T-helper 17 cell (primary cell): ENCODE measurements around the gene FAM24A. TPM values are rescaled to one million over a fixed set of nuclear protein-coding genes. Genes with fewer than 3 reads are reported as not detected.

Experiments
- ATAC-seq: fragments of 150-1000 bp; cut with Tn5 transposase; 2 replicates; pipeline ENCODE4 v1.10.0; 2021; ENCODE audit warnings: mild to moderate bottlenecking, moderate library complexity
- DNase-seq, 3 donors: peaks; one replicate each; pipeline versions ENCODE4 v3.0.0 to v3.0.0-alpha.2; 2020 to 2021
- H3K9me3 ChIP-seq: one replicate; pipeline ENCODE4 v1.7.0; 2013; ENCODE audit warnings: low read length, mild to moderate bottlenecking; ENCODE audit not compliant: control insufficient read depth, poor library complexity, severe bottlenecking
- H3K27ac Mint-ChIP-seq: one replicate; pipeline ENCODE4 v1.8.0; 2022; ENCODE audit warnings: mild to moderate bottlenecking, moderate library complexity, mixed read lengths
- H3K27me3 Mint-ChIP-seq: one replicate; pipeline ENCODE4 v1.8.0; 2022; ENCODE audit warnings: mixed read lengths
- H3K36me3 Mint-ChIP-seq: one replicate; pipeline ENCODE4 v1.8.0; 2022; ENCODE audit warnings: low read depth, mixed read lengths
- H3K4me1 Mint-ChIP-seq: one replicate; pipeline ENCODE4 v1.8.0; 2022; ENCODE audit warnings: mild to moderate bottlenecking, mixed read lengths
- H3K4me3 Mint-ChIP-seq: one replicate; pipeline ENCODE4 v1.8.0; 2022; ENCODE audit warnings: mild to moderate bottlenecking, moderate library complexity, mixed read lengths
- total RNA-seq, 4 donors: library from RNA in 2 of 4; stranded (reverse) in 2 of 4; gene quantifications; one replicate each; pipeline ENCODE4 v1.2.3 and lab custom pipeline; 2022 to 2026

The FAM24A gene
- total RNA-seq, 2 donors from 2014 or later, result not detected

DNA sequence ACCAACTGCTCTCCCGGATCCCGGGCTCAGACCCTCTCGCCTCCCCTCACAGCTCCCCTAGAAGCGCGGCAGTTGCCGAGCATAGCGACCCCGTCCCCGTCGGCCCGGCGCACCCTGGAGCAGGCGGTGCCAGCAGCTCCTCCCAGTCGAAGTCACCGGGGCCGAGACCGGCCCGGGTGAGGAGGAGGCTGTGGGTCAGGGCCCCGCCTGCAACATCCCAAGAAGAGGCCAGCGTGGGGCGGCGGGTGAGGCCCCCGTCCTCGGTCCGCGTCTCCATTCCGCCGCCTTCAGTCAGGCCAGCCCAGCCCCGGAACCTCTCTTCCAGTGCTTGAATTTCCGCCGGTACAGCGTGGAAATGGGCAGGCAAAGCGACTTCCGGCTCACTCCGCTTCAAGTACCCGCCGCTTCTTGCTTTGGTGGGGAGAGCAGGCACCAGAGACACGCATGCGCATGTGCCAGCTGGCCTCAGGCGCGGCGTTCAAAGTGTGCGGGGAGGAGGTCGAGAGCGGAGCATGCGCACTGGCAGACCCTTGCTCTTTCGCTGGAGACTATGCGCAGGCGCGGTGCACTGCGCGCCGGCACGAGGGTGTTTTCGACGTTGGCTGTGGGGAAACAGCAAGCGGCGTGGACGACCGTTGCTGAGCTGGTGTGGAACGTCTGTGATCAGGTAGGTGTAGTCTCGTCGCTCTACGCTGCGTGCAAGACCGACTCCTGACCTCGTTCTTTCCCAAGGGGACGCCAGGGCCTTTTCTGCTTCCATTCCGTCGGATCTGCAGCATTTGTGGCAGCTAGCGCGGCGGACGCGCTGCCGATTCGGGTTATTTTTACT is 43.7 kb downstream of the FAM24A start, which contains the start of gene C10orf88:
Gene C10orf88 (minus strand): TSS at position 326 of the 829 bp plus-strand sequence. CDS start 49 bp downstream, at position 277.
- peak; percentile 95 to 97 (median 95) for DNase-seq
- ATAC-seq, result peak; percentile 94
- H3K36me3 Mint-ChIP-seq, result peaks cover 2% of the 10 kb centered on the region
- H3K9me3 ChIP-seq, result no peaks in the 10 kb centered on the region
- peak within 1 kb of the TSS; percentile 85 for H3K4me3 Mint-ChIP-seq
- H3K27ac Mint-ChIP-seq, result peak within 1 kb of the TSS; percentile 12
- H3K27me3 Mint-ChIP-seq, result no peaks in the 10 kb centered on the region
- peaks cover 19% of the 10 kb centered on the region for H3K4me1 Mint-ChIP-seq

DNA sequence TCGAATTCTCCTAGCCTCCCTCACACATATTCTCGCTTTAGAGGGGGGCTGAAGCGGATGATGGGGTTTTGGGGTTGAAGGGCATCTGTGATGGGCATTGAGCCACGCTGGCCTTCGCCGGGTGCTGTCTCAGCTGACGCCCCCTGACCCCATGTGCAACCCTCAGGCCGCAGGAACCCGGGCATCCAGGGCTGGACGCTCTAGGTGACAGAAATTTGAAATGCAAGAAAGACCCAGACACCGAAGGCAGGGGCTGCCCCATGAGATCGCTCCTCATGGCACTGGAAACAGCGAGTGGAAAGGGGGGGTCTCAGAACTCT is 44.3 kb downstream of the FAM24A start:
- peaks cover 17% of the 10 kb centered on the region for H3K4me1 Mint-ChIP-seq
- peak overlapping the region; percentile 12 for H3K27ac Mint-ChIP-seq
- H3K4me3 Mint-ChIP-seq, result peak overlapping the region; percentile 85
- no peaks in the 10 kb centered on the region for H3K9me3 ChIP-seq
- no peak for ATAC-seq
- no peaks in the 10 kb centered on the region for H3K27me3 Mint-ChIP-seq
- no peak for DNase-seq
- H3K36me3 Mint-ChIP-seq, result peaks cover 2% of the 10 kb centered on the region

DNA sequence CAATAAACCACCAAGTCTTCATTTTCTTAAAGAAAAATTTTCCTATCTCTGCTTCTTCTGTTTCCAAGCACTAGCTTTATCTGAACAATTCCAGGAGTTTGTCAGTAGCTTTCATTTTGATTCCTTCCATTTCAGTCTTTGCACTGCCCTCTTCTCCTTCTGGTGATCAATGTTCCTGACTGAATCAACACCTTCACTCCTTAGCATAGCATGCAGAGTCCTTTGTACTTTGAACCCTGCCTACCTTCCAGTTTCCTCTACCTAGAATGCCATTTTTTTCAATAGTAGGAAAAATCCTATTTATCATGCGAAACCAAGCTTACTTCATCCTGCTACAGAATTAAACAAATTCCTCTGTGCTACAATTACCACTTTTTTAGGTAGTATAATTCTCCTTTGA is 45.5 kb downstream of the FAM24A start:
- H3K4me3 Mint-ChIP-seq, result no peak overlapping the region

GRCh38 chr10:122957474-122957873 is 47.1 kb downstream of the FAM24A start:
- Mint-ChIP-seq H3K36me3 (peaks cover 2% of the 10 kb centered on the region), H3K27me3 (peaks cover 6% of the 10 kb centered on the region), H3K4me3 (no peak overlapping the region), H3K27ac (no peak overlapping the region), H3K4me1 (peaks cover 13% of the 10 kb centered on the region)
- no peaks in the 10 kb centered on the region for H3K9me3 ChIP-seq
- ATAC-seq (no peak), DNase-seq (no peak)

More for the DNA sequence above, 45.5 kb downstream of the FAM24A start:
- DNase-seq, result no peak
- Mint-ChIP-seq H3K36me3 (peaks cover 2% of the 10 kb centered on the region), H3K4me1 (peaks cover 14% of the 10 kb centered on the region), H3K27ac (no peak overlapping the region), H3K27me3 (no peaks in the 10 kb centered on the region)
- no peaks in the 10 kb centered on the region for H3K9me3 ChIP-seq
- no peak for ATAC-seq

DNA sequence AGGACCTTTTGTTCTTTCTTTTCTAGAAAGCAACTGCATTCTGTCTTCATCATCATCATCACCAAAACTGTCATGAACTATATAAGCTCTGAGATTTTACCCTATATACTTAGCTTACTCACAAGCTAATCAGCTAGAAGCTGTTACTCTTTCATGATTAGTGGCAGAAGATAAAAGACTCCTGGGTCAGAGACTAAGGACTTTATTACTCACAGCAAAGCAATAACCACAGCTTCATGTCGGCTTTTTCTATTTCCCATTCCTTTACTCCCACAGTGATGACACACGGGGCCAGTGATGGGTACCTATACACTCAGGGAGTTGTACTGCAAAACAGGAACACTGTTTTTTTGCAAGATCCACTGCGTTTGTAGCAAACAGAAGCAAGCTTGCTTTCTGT is 52.0 kb downstream of the FAM24A start:
- Mint-ChIP-seq H3K4me3 (no peak overlapping the region), H3K27me3 (peaks cover 9% of the 10 kb centered on the region), H3K27ac (no peak overlapping the region), H3K36me3 (no peaks in the 10 kb centered on the region), H3K4me1 (no peaks in the 10 kb centered on the region)
- DNase-seq (no peak), ATAC-seq (no peak)
- peaks cover 5% of the 10 kb centered on the region for H3K9me3 ChIP-seq

Other genes starting within 250 kb of the FAM24A start
- gene C10orf120, start 210.8 kb upstream of the FAM24A start, total RNA-seq, result not detected
- under 1 TPM; 0.73 to 0.82 TPM for gene CUZD1, start 64.8 kb upstream of the FAM24A start, total RNA-seq
- 10 to 100 TPM in 1 of 2 donors, 1 to 10 TPM in 1; 9.0 to 10.7 TPM for gene FAM24B, start 31.0 kb upstream of the FAM24A start, total RNA-seq
- 1 to 10 TPM; 5.7 to 6.8 TPM for gene C10orf88, start 43.6 kb downstream of the FAM24A start, total RNA-seq
- 10 to 100 TPM; 10.3 to 10.5 TPM for gene PSTK, start 69.8 kb downstream of the FAM24A start, total RNA-seq
- 10 to 100 TPM; 35.7 to 56.1 TPM for gene IKZF5, start 98.2 kb downstream of the FAM24A start, total RNA-seq
- 10 to 100 TPM; 19.8 to 24.0 TPM for gene ACADSB, start 98.4 kb downstream of the FAM24A start, total RNA-seq
- gene HMX3, start 225.4 kb downstream of the FAM24A start, total RNA-seq, result under 1 TPM in 1 of 2 donors, not detected in 1; 0.39 TPM
- gene HMX2, start 237.5 kb downstream of the FAM24A start, total RNA-seq, result not detected
- gene BUB3, start 243.8 kb downstream of the FAM24A start, total RNA-seq, result 100 to 1,000 TPM; 105 to 111 TPM